ENCODE results near the gene CACNA1B. TPM values are rescaled to one million over a fixed set of nuclear protein-coding genes. Genes with fewer than 3 reads are reported as not detected.

CACNA1B gene
- total and polyA plus RNA-seq, 2 donors (not counting 1 experiment from before 2014, with no cell fraction given) = 0.15 TPM; not detected in 1

GRCh38 chr9:137833721-137834613 lies 43.6 kb upstream of the CACNA1B start:
- DNase-seq = peak; percentile 9
- Histone ChIP-seq H3K79me2 (ENCODE audit: control insufficient read depth, insufficient read depth, low read length) (peaks cover 20% of the 10 kb centered on the region), H3K4me3 (ENCODE audit: control extremely low read depth in 1 of 5, extremely low read depth in 1 of 5, insufficient read depth in 1 of 5, low read depth in 2 of 5, low read length in 4 of 5) (no peak overlapping the region), H3K36me3 (replicated peaks in 1 of 2; ENCODE audit: control extremely low read depth in 1 of 2, control insufficient read depth in 1 of 2, extremely low read depth in 1 of 2, insufficient read depth in 2 of 2, low read length in 1 of 2) (peaks cover 0 to 63% of the 10 kb centered on the region in 2 experiments), H3K9ac (ENCODE audit: low read length) (no peak overlapping the region), H3K4me2 (replicated peaks; ENCODE audit: low read depth, low read length, poor library complexity, severe bottlenecking) (no peak overlapping the region), H3K27me3 (replicated peaks in 1 of 4; ENCODE audit: control extremely low read depth in 1 of 4, control insufficient read depth in 3 of 4, insufficient read depth in 4 of 4, low read length in 3 of 4) (no peaks in the 10 kb centered on the region), H3K9me3 (ENCODE audit: control extremely low read depth in 1 of 3, control insufficient read depth in 2 of 3, insufficient read depth in 1 of 3, low read length in 2 of 3) (peaks cover 0 to 11% (median 0%) of the 10 kb centered on the region in 3 donors), H2AFZ (ENCODE audit: insufficient read depth, low read depth, low read length, poor library complexity, severe bottlenecking) (no peak overlapping the region), H3K4me1 (ENCODE audit: control insufficient read depth in 2 of 2, insufficient read depth in 2 of 2, low read length in 2 of 2) (no peaks in the 10 kb centered on the region), H4K20me1 (ENCODE audit: control insufficient read depth, insufficient read depth, low read length, poor library complexity, severe bottlenecking) (peaks cover 27% of the 10 kb centered on the region), H3K27ac (ENCODE audit: low read length in 2 of 2) (no peak overlapping the region)
- ChIA-PET CTCF (no interaction called here), POLR2A (no interaction called here)
- intact Hi-C loops (cut with micrococcal nuclease) = no loop called here
- Mint-ChIP-seq H3K9me3 (ENCODE audit: insufficient read depth) (no peaks in the 10 kb centered on the region), H3K27me3 (no peaks in the 10 kb centered on the region), H3K4me1 (no peaks in the 10 kb centered on the region), H3K4me3 (no peak overlapping the region), H3K27ac (no peak overlapping the region)
- 98% methylated on average over 66 of the region's 73 CpGs for WGBS (ENCODE audit: insufficient coverage)
- TF ChIP-seq EZH2 (IDR thresholded peaks at IDR 0.05; ENCODE audit: borderline replicate concordance, insufficient read depth, low read depth, low read length, poor library complexity, severe bottlenecking) (no peak), CTCF (IDR thresholded peaks at IDR 0.05) (no peak)
- ATAC-seq (ENCODE audit: low read depth) = no peak

- Histone ChIP-seq H3K4me1 (ENCODE audit: control insufficient read depth in 2 of 2, insufficient read depth in 2 of 2, low read length in 2 of 2) (no peaks in the 10 kb centered on the region), H3K4me2 (replicated peaks; ENCODE audit: low read depth, low read length, poor library complexity, severe bottlenecking) (no peak overlapping the region), H3K4me3 (ENCODE audit: control extremely low read depth in 1 of 5, extremely low read depth in 1 of 5, insufficient read depth in 1 of 5, low read depth in 2 of 5, low read length in 4 of 5) (no peak overlapping the region), H2AFZ (ENCODE audit: insufficient read depth, low read depth, low read length, poor library complexity, severe bottlenecking) (no peak overlapping the region), H4K20me1 (ENCODE audit: control insufficient read depth, insufficient read depth, low read length, poor library complexity, severe bottlenecking) (peaks cover 21% of the 10 kb centered on the region), H3K9me3 (ENCODE audit: control extremely low read depth in 1 of 3, control insufficient read depth in 2 of 3, insufficient read depth in 1 of 3, low read length in 2 of 3) (peaks cover 0 to 16% (median 3%) of the 10 kb centered on the region in 3 donors), H3K36me3 (replicated peaks in 1 of 2; ENCODE audit: control extremely low read depth in 1 of 2, control insufficient read depth in 1 of 2, extremely low read depth in 1 of 2, insufficient read depth in 2 of 2, low read length in 1 of 2) (peaks cover 0 to 55% of the 10 kb centered on the region in 2 experiments), H3K9ac (ENCODE audit: low read length) (no peak overlapping the region), H3K27me3 (replicated peaks in 1 of 4; ENCODE audit: control extremely low read depth in 1 of 4, control insufficient read depth in 3 of 4, insufficient read depth in 4 of 4, low read length in 3 of 4) (no peaks in the 10 kb centered on the region), H3K79me2 (ENCODE audit: control insufficient read depth, insufficient read depth, low read length) (peaks cover 19% of the 10 kb centered on the region), H3K27ac (ENCODE audit: low read length in 2 of 2) (no peak overlapping the region)
- ChIA-PET CTCF (no interaction called here), POLR2A (no interaction called here)
- no peak overlapping the region for H3K4me3 Mint-ChIP-seq
- TF ChIP-seq CTCF (IDR thresholded peaks at IDR 0.05) (no peak), EZH2 (IDR thresholded peaks at IDR 0.05; ENCODE audit: borderline replicate concordance, insufficient read depth, low read depth, low read length, poor library complexity, severe bottlenecking) (no peak)
- DNase-seq (no peak), ATAC-seq (ENCODE audit: low read depth) (no peak)
- no peak overlapping the region for H3K27ac Mint-ChIP-seq
- no peaks in the 10 kb centered on the region for H3K4me1 Mint-ChIP-seq
- H3K9me3 Mint-ChIP-seq (ENCODE audit: insufficient read depth) = peaks cover 3% of the 10 kb centered on the region
- 98% methylated on average over 57 of the region's 66 CpGs for WGBS (ENCODE audit: insufficient coverage)
- no peaks in the 10 kb centered on the region for H3K27me3 Mint-ChIP-seq
- intact Hi-C loops (cut with micrococcal nuclease) = no loop called here
Measured at GRCh38 chr9:137834846-137835546, 42.6 kb upstream of the CACNA1B start.
